Measurements from ENCODE around the gene COL6A3. TPM values are rescaled to one million over a fixed set of nuclear protein-coding genes. Genes with fewer than 3 reads are reported as not detected.
"Not testable (repeated sequence)": the region's sequence is repeated elsewhere in the genome, so short reads cannot be mapped to it uniquely, and the experiment has no call there.

The COL6A3 gene
- total RNA-seq, 1 donor from 2014 or later = 13.1 TPM

- Mint-ChIP-seq H3K9me3 (peaks cover 2% of the 10 kb centered on the region), H3K27ac (no peak overlapping the region), H3K36me3 (ENCODE audit: low read depth) (peaks cover 13% of the 10 kb centered on the region), H3K4me1 (ENCODE audit: low read depth) (peaks cover 55% of the 10 kb centered on the region), H3K27me3 (ENCODE audit: insufficient read depth) (peaks cover 24% of the 10 kb centered on the region), H3K4me3 (no peak overlapping the region)
- DNase-seq (ENCODE audit: low spot score) = no peak
- intact Hi-C loops (cut with micrococcal nuclease) = loop anchor here (10.0 kb wide), 1 partner anchor 480 kb away; no protein-coding TSS in a partner anchor
These were observed 10.6 kb upstream of the COL6A3 start for GRCh38 chr2:237424544-237424943.

GRCh38 chr2:237423891-237424290 lies 9.9 kb upstream of the COL6A3 start:
- intact Hi-C loops (cut with micrococcal nuclease) = loop anchor here (10.0 kb wide), 1 partner anchor 481 kb away; no protein-coding TSS in a partner anchor
- peaks cover 13% of the 10 kb centered on the region for H3K36me3 Mint-ChIP-seq (ENCODE audit: low read depth)
- peaks cover 48% of the 10 kb centered on the region for H3K4me1 Mint-ChIP-seq (ENCODE audit: low read depth)
- no peak overlapping the region for H3K27ac Mint-ChIP-seq
- no peak overlapping the region for H3K4me3 Mint-ChIP-seq
- peaks cover 2% of the 10 kb centered on the region for H3K9me3 Mint-ChIP-seq
- peaks cover 24% of the 10 kb centered on the region for H3K27me3 Mint-ChIP-seq (ENCODE audit: insufficient read depth)
- DNase-seq (ENCODE audit: low spot score) = no peak

GRCh38 chr2:237422309-237422708 lies 8.3 kb upstream of the COL6A3 start:
- Mint-ChIP-seq H3K27me3 (ENCODE audit: insufficient read depth) (peaks cover 25% of the 10 kb centered on the region), H3K36me3 (ENCODE audit: low read depth) (peaks cover 8% of the 10 kb centered on the region), H3K9me3 (peaks cover 2% of the 10 kb centered on the region), H3K4me1 (ENCODE audit: low read depth) (peaks cover 33% of the 10 kb centered on the region), H3K27ac (no peak overlapping the region), H3K4me3 (no peak overlapping the region)
- no peak for DNase-seq (ENCODE audit: low spot score)
- intact Hi-C loops (cut with micrococcal nuclease) = loop anchor here (10.0 kb wide), 1 partner anchor 482 kb away; no protein-coding TSS in a partner anchor

- Mint-ChIP-seq H3K27me3 (ENCODE audit: insufficient read depth) (peaks cover 27% of the 10 kb centered on the region), H3K36me3 (ENCODE audit: low read depth) (peaks cover 8% of the 10 kb centered on the region), H3K27ac (peak overlapping the region; percentile 35), H3K4me1 (ENCODE audit: low read depth) (peaks cover 26% of the 10 kb centered on the region), H3K4me3 (peak overlapping the region; percentile 53), H3K9me3 (peaks cover under 1% of the 10 kb centered on the region)
- intact Hi-C loops (cut with micrococcal nuclease) = loop anchor here (1.0 to 10.0 kb wide), 3 partner anchors 54 to 483 kb away; no protein-coding TSS in a partner anchor
- DNase-seq (ENCODE audit: low spot score) = peak; percentile 61
These were observed 7.7 kb upstream of the COL6A3 start for GRCh38 chr2:237421542-237422116.

GRCh38 chr2:237418300-237418699 lies 4.3 kb upstream of the COL6A3 start:
- H3K27ac Mint-ChIP-seq = no peak overlapping the region
- peaks cover 13% of the 10 kb centered on the region for H3K4me1 Mint-ChIP-seq (ENCODE audit: low read depth)
- peaks cover 8% of the 10 kb centered on the region for H3K36me3 Mint-ChIP-seq (ENCODE audit: low read depth)
- H3K27me3 Mint-ChIP-seq (ENCODE audit: insufficient read depth) = peaks cover 32% of the 10 kb centered on the region
- intact Hi-C loops (cut with micrococcal nuclease) = no loop called here
- DNase-seq (ENCODE audit: low spot score) = no peak
- no peaks in the 10 kb centered on the region for H3K9me3 Mint-ChIP-seq
- no peak overlapping the region for H3K4me3 Mint-ChIP-seq

- Mint-ChIP-seq H3K9me3 (no peaks in the 10 kb centered on the region), H3K27me3 (ENCODE audit: insufficient read depth) (peaks cover 20% of the 10 kb centered on the region), H3K4me1 (ENCODE audit: low read depth) (no peaks in the 10 kb centered on the region), H3K4me3 (no peak overlapping the region), H3K27ac (no peak overlapping the region), H3K36me3 (ENCODE audit: low read depth) (no peaks in the 10 kb centered on the region)
- DNase-seq (ENCODE audit: low spot score) = no peak
- intact Hi-C loops (cut with micrococcal nuclease) = no loop called here
These were observed 782 bp downstream of the COL6A3 start for GRCh38 chr2:237412988-237413776.

- Mint-ChIP-seq H3K4me3 (no peak overlapping the region), H3K4me1 (ENCODE audit: low read depth) (no peaks in the 10 kb centered on the region), H3K9me3 (no peaks in the 10 kb centered on the region), H3K27ac (no peak overlapping the region), H3K27me3 (ENCODE audit: insufficient read depth) (peaks cover 20% of the 10 kb centered on the region), H3K36me3 (ENCODE audit: low read depth) (no peaks in the 10 kb centered on the region)
- DNase-seq (ENCODE audit: low spot score) = no peak
- intact Hi-C loops (cut with micrococcal nuclease) = no loop called here
These were observed 1.3 kb downstream of the COL6A3 start for GRCh38 chr2:237412646-237412987.

- H3K36me3 Mint-ChIP-seq (ENCODE audit: low read depth) = no peaks in the 10 kb centered on the region
- no peak for DNase-seq (ENCODE audit: low spot score)
- H3K4me3 Mint-ChIP-seq = no peak overlapping the region
- H3K4me1 Mint-ChIP-seq (ENCODE audit: low read depth) = no peaks in the 10 kb centered on the region
- H3K27ac Mint-ChIP-seq = no peak overlapping the region
- H3K27me3 Mint-ChIP-seq (ENCODE audit: insufficient read depth) = peaks cover 16% of the 10 kb centered on the region
- no peaks in the 10 kb centered on the region for H3K9me3 Mint-ChIP-seq
- intact Hi-C loops (cut with micrococcal nuclease) = no loop called here
These were observed 2.1 kb downstream of the COL6A3 start for GRCh38 chr2:237411683-237412423.

- Mint-ChIP-seq H3K27ac (no peak overlapping the region), H3K36me3 (ENCODE audit: low read depth) (no peaks in the 10 kb centered on the region), H3K4me3 (no peak overlapping the region), H3K9me3 (no peaks in the 10 kb centered on the region), H3K4me1 (ENCODE audit: low read depth) (no peaks in the 10 kb centered on the region), H3K27me3 (ENCODE audit: insufficient read depth) (peaks cover 16% of the 10 kb centered on the region)
- no peak for DNase-seq (ENCODE audit: low spot score)
- intact Hi-C loops (cut with micrococcal nuclease) = no loop called here
These were observed 2.8 kb downstream of the COL6A3 start for GRCh38 chr2:237411092-237411601.

- H3K4me1 Mint-ChIP-seq (ENCODE audit: low read depth); H3K4me3 Mint-ChIP-seq; DNase-seq (ENCODE audit: low spot score); H3K27ac Mint-ChIP-seq; intact Hi-C loops (cut with micrococcal nuclease); H3K36me3 Mint-ChIP-seq (ENCODE audit: low read depth); H3K9me3 Mint-ChIP-seq: not testable (repeated sequence)
- H3K27me3 Mint-ChIP-seq (ENCODE audit: insufficient read depth) = peaks cover 11% of the 10 kb centered on the region
These were observed 4.7 kb downstream of the COL6A3 start for GRCh38 chr2:237409263-237409662.

- Mint-ChIP-seq H3K27me3 (ENCODE audit: insufficient read depth) (peaks cover 11% of the 10 kb centered on the region), H3K27ac (no peak overlapping the region), H3K4me3 (no peak overlapping the region), H3K4me1 (ENCODE audit: low read depth) (no peaks in the 10 kb centered on the region), H3K9me3 (no peaks in the 10 kb centered on the region), H3K36me3 (ENCODE audit: low read depth) (no peaks in the 10 kb centered on the region)
- intact Hi-C loops (cut with micrococcal nuclease) = no loop called here
- DNase-seq (ENCODE audit: low spot score) = no peak
These were observed 5.5 kb downstream of the COL6A3 start for GRCh38 chr2:237408335-237409000.

- no peaks in the 10 kb centered on the region for H3K4me1 Mint-ChIP-seq (ENCODE audit: low read depth)
- intact Hi-C loops (cut with micrococcal nuclease) = no loop called here
- H3K36me3 Mint-ChIP-seq (ENCODE audit: low read depth) = no peaks in the 10 kb centered on the region
- H3K9me3 Mint-ChIP-seq = no peaks in the 10 kb centered on the region
- DNase-seq (ENCODE audit: low spot score) = no peak
- H3K4me3 Mint-ChIP-seq = no peak overlapping the region
- no peak overlapping the region for H3K27ac Mint-ChIP-seq
- H3K27me3 Mint-ChIP-seq (ENCODE audit: insufficient read depth) = peaks cover 11% of the 10 kb centered on the region
These were observed 6.3 kb downstream of the COL6A3 start for GRCh38 chr2:237407700-237408099.

All from activated T-helper 1 cell treated with anti-CD3 and anti-CD28 coated beads, Interleukin-12 subunit alpha, Interleukin-12 subunit beta, Interleukin-2, Interleukin-4 antibody, amounts not matched to agents 30 ng/mL and 10 ng/mL and 1 ng/mL, durations not matched to agents 14 hours and 24 hours and 36 hours (primary cell).